Measurements from ENCODE around the gene MYOT. TPM values are rescaled to one million over a fixed set of nuclear protein-coding genes. Genes with fewer than 3 reads are reported as not detected.

The MYOT gene
- total RNA-seq, 4 donors from 2014 or later: 3.2 to 15.8 (median 4.1) TPM; not detected in 1

DNA sequence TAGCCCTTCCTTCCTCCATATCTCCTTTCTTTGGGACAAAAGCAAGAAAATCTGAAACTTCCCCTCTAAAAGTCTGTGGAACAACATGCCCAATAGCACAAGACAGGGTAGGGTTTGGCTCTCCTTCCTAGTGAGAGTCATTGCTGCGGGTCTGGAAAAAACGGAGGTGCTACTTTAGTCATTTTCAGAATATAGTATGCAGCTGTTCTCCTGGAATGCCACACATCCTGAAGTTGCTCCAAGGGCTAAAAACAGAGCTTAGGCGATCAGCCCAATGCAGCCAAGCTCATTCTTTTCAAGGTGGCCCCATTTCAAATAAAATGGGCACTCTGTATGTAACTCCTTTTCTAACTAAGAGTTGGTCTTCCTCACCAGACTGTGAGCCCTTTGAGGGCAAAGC, 39.5 kb upstream of the MYOT start:
- TF ChIP-seq, protein P1, sequence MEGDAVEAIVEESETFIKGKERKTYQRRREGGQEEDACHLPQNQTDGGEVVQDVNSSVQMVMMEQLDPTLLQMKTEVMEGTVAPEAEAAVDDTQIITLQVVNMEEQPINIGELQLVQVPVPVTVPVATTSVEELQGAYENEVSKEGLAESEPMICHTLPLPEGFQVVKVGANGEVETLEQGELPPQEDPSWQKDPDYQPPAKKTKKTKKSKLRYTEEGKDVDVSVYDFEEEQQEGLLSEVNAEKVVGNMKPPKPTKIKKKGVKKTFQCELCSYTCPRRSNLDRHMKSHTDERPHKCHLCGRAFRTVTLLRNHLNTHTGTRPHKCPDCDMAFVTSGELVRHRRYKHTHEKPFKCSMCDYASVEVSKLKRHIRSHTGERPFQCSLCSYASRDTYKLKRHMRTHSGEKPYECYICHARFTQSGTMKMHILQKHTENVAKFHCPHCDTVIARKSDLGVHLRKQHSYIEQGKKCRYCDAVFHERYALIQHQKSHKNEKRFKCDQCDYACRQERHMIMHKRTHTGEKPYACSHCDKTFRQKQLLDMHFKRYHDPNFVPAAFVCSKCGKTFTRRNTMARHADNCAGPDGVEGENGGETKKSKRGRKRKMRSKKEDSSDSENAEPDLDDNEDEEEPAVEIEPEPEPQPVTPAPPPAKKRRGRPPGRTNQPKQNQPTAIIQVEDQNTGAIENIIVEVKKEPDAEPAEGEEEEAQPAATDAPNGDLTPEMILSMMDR (IDR thresholded peaks at IDR 0.05): no peak
- DNase-seq (ENCODE audit: low spot score): no peak
- ATAC-seq (ENCODE audit: low FRiP score): no peak

- no peak for DNase-seq (ENCODE audit: low spot score)
- TF ChIP-seq, protein P1 (IDR thresholded peaks at IDR 0.05): no peak
- no peak for ATAC-seq (ENCODE audit: low FRiP score)
Observed at GRCh38 chr5:137828664-137829063, 39.0 kb upstream of the MYOT start.

DNA sequence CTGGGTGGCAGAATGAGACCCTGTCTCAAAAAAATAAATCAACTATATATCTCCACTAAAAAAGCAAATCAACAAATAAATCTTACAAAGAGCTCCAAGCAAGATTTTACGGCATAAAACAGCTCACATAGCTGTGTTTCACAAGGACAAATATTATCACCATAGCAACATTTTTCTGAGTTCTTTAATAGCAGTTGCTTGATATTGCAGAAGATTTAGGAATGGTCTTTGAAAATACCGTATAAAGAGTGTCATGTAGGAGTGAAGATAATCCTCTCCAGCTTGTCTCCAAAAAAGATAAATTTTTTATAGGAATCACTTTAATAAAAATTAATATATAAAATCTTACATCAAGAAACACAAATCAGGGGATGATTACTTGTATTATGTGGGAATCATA, 36.6 kb upstream of the MYOT start:
- ATAC-seq (ENCODE audit: low FRiP score): peak; percentile 59
- DNase-seq (ENCODE audit: low spot score): no peak
- TF ChIP-seq, protein P1 (IDR thresholded peaks at IDR 0.05): no peak

DNA sequence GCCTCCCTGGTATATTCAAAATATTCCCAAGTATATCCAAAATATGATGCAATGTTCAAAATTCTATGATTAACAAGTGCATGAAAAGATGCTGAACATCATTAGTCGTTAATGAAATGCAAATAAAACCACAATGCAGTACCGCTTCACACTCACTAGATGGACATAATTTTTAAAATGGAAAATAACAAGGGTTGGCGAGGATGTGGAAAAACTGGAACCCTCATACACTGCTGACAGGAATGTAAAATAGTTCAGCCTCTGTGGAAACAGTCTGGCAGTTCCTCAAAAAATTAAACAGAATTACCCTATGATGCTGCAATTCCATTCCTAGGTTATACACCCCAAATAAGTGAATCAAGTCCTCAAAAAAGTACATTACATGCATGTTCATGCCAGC, 36.1 kb upstream of the MYOT start:
- ATAC-seq (ENCODE audit: low FRiP score): peak; percentile 77
- DNase-seq (ENCODE audit: low spot score): no peak

GRCh38 chr5:137832416-137832815, 35.2 kb upstream of the MYOT start:
- TF ChIP-seq, protein P1 (IDR thresholded peaks at IDR 0.05): no peak
- no peak for ATAC-seq (ENCODE audit: low FRiP score)
- no peak for DNase-seq (ENCODE audit: low spot score)

More for the DNA sequence above, 36.1 kb upstream of the MYOT start:
- TF ChIP-seq, protein P1 (IDR thresholded peaks at IDR 0.05): no peak

DNA sequence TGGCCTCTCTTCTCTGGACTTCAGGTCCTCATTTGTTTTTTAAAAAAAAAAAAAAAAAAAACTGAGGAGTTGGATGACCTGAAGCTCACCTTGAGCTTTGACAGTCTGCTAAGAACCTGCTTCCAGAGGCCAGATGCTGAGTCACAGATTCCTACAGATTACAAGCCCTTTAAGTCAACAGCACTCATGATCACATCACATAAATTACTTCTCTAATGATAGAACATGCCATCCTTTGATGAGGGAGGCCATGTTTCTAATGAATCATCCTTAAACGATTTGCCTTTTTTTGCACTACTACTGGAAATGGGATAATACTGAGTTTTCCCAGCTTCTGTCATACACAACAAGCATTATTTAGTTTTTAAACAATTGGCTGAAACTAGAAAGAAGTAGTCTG, 34.2 kb upstream of the MYOT start:
- TF ChIP-seq, protein P1 (IDR thresholded peaks at IDR 0.05): no peak
- no peak for DNase-seq (ENCODE audit: low spot score)
- peak; percentile 71 for ATAC-seq (ENCODE audit: low FRiP score)

- TF ChIP-seq, protein P1 (IDR thresholded peaks at IDR 0.05): no peak
- no peak for ATAC-seq (ENCODE audit: low FRiP score)
- DNase-seq (ENCODE audit: low spot score): no peak
Observed at GRCh38 chr5:137834498-137835049, 33.1 kb upstream of the MYOT start.

Measured in omental fat pad (tissue), 4 donors.